ENCODE measurements around the gene ASB7. TPM values are rescaled to one million over a fixed set of nuclear protein-coding genes. Genes with fewer than 3 reads are reported as not detected.
"Not testable (repeated sequence)": the region's sequence is repeated elsewhere in the genome, so short reads cannot be mapped to it uniquely, and the experiment has no call there.

The ASB7 gene
- total RNA-seq, 1 experiment from 2014 or later, result 17.9 TPM

GRCh38 chr15:100672959-100673358 is 70.6 kb downstream of the ASB7 start:
- ChIA-PET CTCF (interaction anchor here (0.7 to 0.9 kb wide), 3 partner anchors 40 to 205 kb away, joined by 3 to 12 read pairs (median 3); no protein-coding TSS in a partner anchor), POLR2A (ENCODE audit: unreplicated experiment) (no interaction called here)
- TF ChIP-seq EZH2 (IDR thresholded peaks at IDR 0.05; ENCODE audit: low read depth) (no peak), CTCF (conservative IDR thresholded peaks at IDR 0.05) (no peak)
- Histone ChIP-seq H3K4me2 (no peak overlapping the region), H3K9me2 (ENCODE audit: insufficient read depth) (no peaks in the 10 kb centered on the region; the same call in 1 of the 2 replicates), H3K27ac (no peak overlapping the region), H3K4me1 (replicated peaks; ENCODE audit: insufficient read depth) (0 out of 2 replicates have a peak, but pooled peaks cover 7% of the 10 kb centered on the region), H4K20me1 (ENCODE audit: insufficient read depth) (no peaks in the 10 kb centered on the region), H3K36me3 (ENCODE audit: low read depth) (no peaks in the 10 kb centered on the region), H3K4me3 (no peak overlapping the region), H3F3A (ENCODE audit: insufficient read depth, low read depth) (no peaks in the 10 kb centered on the region), H3K9me3 (ENCODE audit: insufficient read depth, low read depth) (0 out of 2 replicates have a peak, but pooled peaks cover 3% of the 10 kb centered on the region), H2AFZ (no peak overlapping the region), H3K27me3 (ENCODE audit: insufficient read depth, low read depth) (no peaks in the 10 kb centered on the region), H3K79me2 (ENCODE audit: low read depth) (no peaks in the 10 kb centered on the region)
- intact Hi-C loops (cut with micrococcal nuclease; ENCODE audit: unreplicated experiment), result loop anchor here (1.0 to 2.0 kb wide), 4 partner anchors 40 to 205 kb away; no protein-coding TSS in a partner anchor
- DNase-seq, result no peak
- no TSS peak for BruUV-seq (replicated peaks)

- intact Hi-C loops (cut with micrococcal nuclease; ENCODE audit: unreplicated experiment); H3K27me3 ChIP-seq (ENCODE audit: insufficient read depth, low read depth); H3F3A ChIP-seq (ENCODE audit: insufficient read depth, low read depth); H3K79me2 ChIP-seq (ENCODE audit: low read depth); H3K4me1 ChIP-seq (replicated peaks; ENCODE audit: insufficient read depth); H3K9me3 ChIP-seq (ENCODE audit: insufficient read depth, low read depth); BruUV-seq (replicated peaks); H3K27ac ChIP-seq; H3K9me2 ChIP-seq (ENCODE audit: insufficient read depth); H4K20me1 ChIP-seq (ENCODE audit: insufficient read depth); POLR2A ChIA-PET (ENCODE audit: unreplicated experiment); DNase-seq; H3K4me3 ChIP-seq; H2AFZ ChIP-seq; H3K36me3 ChIP-seq (ENCODE audit: low read depth); H3K4me2 ChIP-seq: not testable (repeated sequence)
- CTCF ChIA-PET, result interaction anchor here (0.6 kb wide), 1 partner anchor 190 kb away, joined by 13 read pairs; no protein-coding TSS in a partner anchor
These were observed 76.8 kb downstream of the ASB7 start for GRCh38 chr15:100679151-100679550.

- peaks cover 4% of the 10 kb centered on the region; the same call in 1 of the 2 replicates for H3K9me3 ChIP-seq (ENCODE audit: insufficient read depth, low read depth)
- H3K4me3 ChIP-seq, result no peak overlapping the region
- no peaks in the 10 kb centered on the region for H4K20me1 ChIP-seq (ENCODE audit: insufficient read depth)
- intact Hi-C loops (cut with micrococcal nuclease; ENCODE audit: unreplicated experiment), result no loop called here
- H3F3A ChIP-seq (ENCODE audit: insufficient read depth, low read depth), result peaks cover 10% of the 10 kb centered on the region; the same call in 1 of the 2 replicates
- H3K27ac ChIP-seq, result no peak overlapping the region
- no peaks in the 10 kb centered on the region for H3K27me3 ChIP-seq (ENCODE audit: insufficient read depth, low read depth)
- TF ChIP-seq CTCF (conservative IDR thresholded peaks at IDR 0.05) (no peak), EZH2 (IDR thresholded peaks at IDR 0.05; ENCODE audit: low read depth) (no peak)
- no peak for DNase-seq
- H2AFZ ChIP-seq, result no peak overlapping the region
- no peaks in the 10 kb centered on the region for H3K79me2 ChIP-seq (ENCODE audit: low read depth)
- BruUV-seq (replicated peaks), result no TSS peak
- H3K4me2 ChIP-seq, result no peak overlapping the region
- ChIA-PET CTCF (no interaction called here), POLR2A (ENCODE audit: unreplicated experiment) (no interaction called here)
- H3K9me2 ChIP-seq (ENCODE audit: insufficient read depth), result no peaks in the 10 kb centered on the region
- H3K4me1 ChIP-seq (replicated peaks; ENCODE audit: insufficient read depth), result peaks cover 17% of the 10 kb centered on the region
- no peaks in the 10 kb centered on the region for H3K36me3 ChIP-seq (ENCODE audit: low read depth)
These were observed 78.3 kb downstream of the ASB7 start for GRCh38 chr15:100680726-100681125.

GRCh38 chr15:100681335-100681746 is 79.0 kb downstream of the ASB7 start:
- no peak overlapping the region for H2AFZ ChIP-seq
- peaks cover 23% of the 10 kb centered on the region for H3K4me1 ChIP-seq (replicated peaks; ENCODE audit: insufficient read depth)
- no peaks in the 10 kb centered on the region for H3K9me2 ChIP-seq (ENCODE audit: insufficient read depth)
- no peak for TF ChIP-seq EZH2 (IDR thresholded peaks at IDR 0.05; ENCODE audit: low read depth)
- TF ChIP-seq CTCF (conservative IDR thresholded peaks at IDR 0.05), result no peak
- H4K20me1 ChIP-seq (ENCODE audit: insufficient read depth), result no peaks in the 10 kb centered on the region
- no peaks in the 10 kb centered on the region for H3K27me3 ChIP-seq (ENCODE audit: insufficient read depth, low read depth)
- no peak overlapping the region for H3K4me2 ChIP-seq
- CTCF ChIA-PET, result no interaction called here
- H3F3A ChIP-seq (ENCODE audit: insufficient read depth, low read depth), result peaks cover 14% of the 10 kb centered on the region
- intact Hi-C loops (cut with micrococcal nuclease; ENCODE audit: unreplicated experiment), result no loop called here
- no TSS peak for BruUV-seq (replicated peaks)
- no peak for DNase-seq
- POLR2A ChIA-PET (ENCODE audit: unreplicated experiment), result no interaction called here
- H3K79me2 ChIP-seq (ENCODE audit: low read depth), result no peaks in the 10 kb centered on the region
- H3K36me3 ChIP-seq (ENCODE audit: low read depth), result no peaks in the 10 kb centered on the region
- H3K27ac ChIP-seq, result no peak overlapping the region
- peaks cover 4% of the 10 kb centered on the region; the same call in 1 of the 2 replicates for H3K9me3 ChIP-seq (ENCODE audit: insufficient read depth, low read depth)
- H3K4me3 ChIP-seq, result no peak overlapping the region

All from PC-9 (cell line).